Measurements from ENCODE around the gene SPINK6.

SPINK6 gene

GRCh38 chr5:148238418-148238794 lies 35.6 kb downstream of the SPINK6 start, which contains the start of gene MARCOL:
Gene MARCOL, plus strand, starts transcription at chr5:148238525. Its CDS starts 73 bp downstream, at chr5:148238598.
- Mint-ChIP-seq H3K9me3 (no peaks in the 10 kb centered on the region), H3K4me3 (no peak within 1 kb of the TSS), H3K36me3 (ENCODE audit: low read depth) (no peaks in the 10 kb centered on the region), H3K27ac (no peak within 1 kb of the TSS), H3K27me3 (ENCODE audit: low read depth, poor library complexity) (peaks cover 5% of the 10 kb centered on the region), H3K4me1 (no peaks in the 10 kb centered on the region)
- TF ChIP-seq CTCF (IDR thresholded peaks at IDR 0.05), result no peak
- DNase-seq, result no peak

- H3K4me3 Mint-ChIP-seq, result no peak overlapping the region
- TF ChIP-seq CTCF (IDR thresholded peaks at IDR 0.05), result no peak
These were observed 46.1 kb downstream of the SPINK6 start for GRCh38 chr5:148248894-148249293.

GRCh38 chr5:148255456-148255855 lies 52.6 kb downstream of the SPINK6 start:
- H3K9me3 Mint-ChIP-seq, result peaks cover 45% of the 10 kb centered on the region
- H3K36me3 Mint-ChIP-seq (ENCODE audit: low read depth), result no peaks in the 10 kb centered on the region
- no peak overlapping the region for H3K4me3 Mint-ChIP-seq
- DNase-seq, result no peak
- TF ChIP-seq CTCF (IDR thresholded peaks at IDR 0.05), result no peak
- no peak overlapping the region for H3K27ac Mint-ChIP-seq
- no peaks in the 10 kb centered on the region for H3K27me3 Mint-ChIP-seq (ENCODE audit: low read depth, poor library complexity)
- no peaks in the 10 kb centered on the region for H3K4me1 Mint-ChIP-seq

More at GRCh38 chr5:148248894-148249293, 46.1 kb downstream of the SPINK6 start:
- peaks cover 6% of the 10 kb centered on the region for H3K9me3 Mint-ChIP-seq
- peaks cover 5% of the 10 kb centered on the region for H3K27me3 Mint-ChIP-seq (ENCODE audit: low read depth, poor library complexity)
- H3K27ac Mint-ChIP-seq, result no peak overlapping the region
- H3K4me1 Mint-ChIP-seq, result no peaks in the 10 kb centered on the region
- DNase-seq, result no peak
- no peaks in the 10 kb centered on the region for H3K36me3 Mint-ChIP-seq (ENCODE audit: low read depth)

- Mint-ChIP-seq H3K27ac (no peak overlapping the region), H3K27me3 (ENCODE audit: low read depth, poor library complexity) (no peaks in the 10 kb centered on the region), H3K4me3 (no peak overlapping the region), H3K36me3 (ENCODE audit: low read depth) (no peaks in the 10 kb centered on the region), H3K9me3 (peaks cover 43% of the 10 kb centered on the region), H3K4me1 (no peaks in the 10 kb centered on the region)
- no peak for DNase-seq
- no peak for TF ChIP-seq CTCF (IDR thresholded peaks at IDR 0.05)
These were observed 56.4 kb downstream of the SPINK6 start for GRCh38 chr5:148259288-148259687.

GRCh38 chr5:148261221-148261620 lies 58.4 kb downstream of the SPINK6 start:
- no peak for TF ChIP-seq CTCF (IDR thresholded peaks at IDR 0.05)
- H3K36me3 Mint-ChIP-seq (ENCODE audit: low read depth), result no peaks in the 10 kb centered on the region

More at GRCh38 chr5:148261221-148261620, 58.4 kb downstream of the SPINK6 start:
- Mint-ChIP-seq H3K4me1 (no peaks in the 10 kb centered on the region), H3K4me3 (no peak overlapping the region), H3K9me3 (peaks cover 38% of the 10 kb centered on the region), H3K27me3 (ENCODE audit: low read depth, poor library complexity) (no peaks in the 10 kb centered on the region), H3K27ac (no peak overlapping the region)
- DNase-seq, result no peak
